ENCODE results near the gene PIP5K1C. TPM values are rescaled to one million over a fixed set of nuclear protein-coding genes. Genes with fewer than 3 reads are reported as not detected.
A peak's percentile ranks its signal among the peaks of the same experiment; 100 is the strongest.

PIP5K1C gene
- total and polyA plus RNA-seq, 2 donors (not counting 1 experiment from before 2014, with no cell fraction given) = 10.4 to 46.7 TPM

DNA sequence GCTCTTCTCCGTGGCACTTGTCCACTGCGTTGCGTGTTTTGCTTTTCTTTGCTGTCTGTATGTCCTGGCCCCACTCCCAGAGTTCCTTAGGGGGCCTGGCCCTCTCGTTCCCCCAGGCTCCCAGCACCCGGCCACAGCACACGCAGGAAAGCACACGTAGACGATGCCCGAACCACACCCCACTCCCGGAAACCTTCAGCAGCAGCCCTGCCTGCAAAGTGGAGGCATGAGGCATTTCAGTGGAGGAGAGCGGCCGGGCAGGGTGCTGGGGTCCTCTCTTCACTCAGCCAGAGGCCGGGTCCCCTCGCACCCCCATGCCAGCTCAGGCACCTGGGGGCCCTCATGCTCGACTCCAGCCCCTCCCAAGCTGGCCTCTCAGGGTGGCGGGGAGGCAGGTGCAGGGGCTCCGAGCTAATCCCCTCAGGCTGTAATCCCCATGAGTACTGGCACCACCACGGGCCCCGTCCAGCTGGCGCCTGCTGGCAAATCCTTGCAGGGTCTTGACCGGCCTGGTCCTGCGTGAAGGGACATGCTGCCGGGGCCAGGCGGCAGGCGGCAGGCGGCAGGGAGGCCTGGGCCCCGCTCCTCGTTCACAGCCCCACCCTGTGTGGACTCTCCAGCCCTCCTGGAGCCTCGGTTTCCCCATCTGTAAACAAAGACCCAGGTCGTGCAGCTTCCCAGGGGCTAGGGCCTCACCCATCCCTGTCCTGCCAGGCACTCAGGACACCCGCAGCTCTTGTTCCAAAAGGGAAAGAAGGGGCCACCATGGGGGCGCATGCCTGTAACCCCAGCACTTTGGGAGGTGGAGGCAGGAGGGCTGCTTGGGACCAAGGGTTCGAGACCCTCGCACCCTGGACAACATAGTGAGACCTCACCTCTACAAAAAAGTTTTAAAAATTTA is 7.0 kb downstream of the PIP5K1C start:
- no peak for ATAC-seq (ENCODE audit: low read depth)
- Mint-ChIP-seq H3K27me3 (no peaks in the 10 kb centered on the region), H3K9me3 (ENCODE audit: insufficient read depth) (no peaks in the 10 kb centered on the region), H3K4me3 (no peak overlapping the region), H3K4me1 (peaks cover 39% of the 10 kb centered on the region), H3K27ac (peak overlapping the region; percentile 59)
- Histone ChIP-seq H3K27me3 (replicated peaks in 1 of 4; ENCODE audit: control extremely low read depth in 1 of 4, control insufficient read depth in 3 of 4, insufficient read depth in 4 of 4, low read length in 3 of 4) (no peaks in the 10 kb centered on the region), H4K20me1 (ENCODE audit: control insufficient read depth, insufficient read depth, low read length, poor library complexity, severe bottlenecking) (peaks cover 74% of the 10 kb centered on the region), H3K4me3 (ENCODE audit: control extremely low read depth in 1 of 5, extremely low read depth in 1 of 5, insufficient read depth in 1 of 5, low read depth in 2 of 5, low read length in 4 of 5) (no peak overlapping the region), H3K9ac (ENCODE audit: low read length) (no peak overlapping the region), H3K4me2 (replicated peaks; ENCODE audit: low read depth, low read length, poor library complexity, severe bottlenecking) (no peak overlapping the region), H3K27ac (ENCODE audit: low read length in 2 of 2) (no peak overlapping the region), H3K9me3 (ENCODE audit: control extremely low read depth in 1 of 3, control insufficient read depth in 2 of 3, insufficient read depth in 1 of 3, low read length in 2 of 3) (peaks cover 0 to 9% (median 0%) of the 10 kb centered on the region in 3 donors), H3K36me3 (replicated peaks in 1 of 2; ENCODE audit: control extremely low read depth in 1 of 2, control insufficient read depth in 1 of 2, extremely low read depth in 1 of 2, insufficient read depth in 2 of 2, low read length in 1 of 2) (no peaks in the 10 kb centered on the region), H2AFZ (ENCODE audit: insufficient read depth, low read depth, low read length, poor library complexity, severe bottlenecking) (no peak overlapping the region), H3K79me2 (ENCODE audit: control insufficient read depth, insufficient read depth, low read length) (peaks cover 78% of the 10 kb centered on the region), H3K4me1 (ENCODE audit: control insufficient read depth in 2 of 2, insufficient read depth in 2 of 2, low read length in 2 of 2) (peaks cover 9 to 14% of the 10 kb centered on the region in 2 donors)
- no peak for DNase-seq
- CTCF ChIA-PET = interaction anchor here (0.7 to 1.5 kb wide), 8 partner anchors 11 to 156 kb away, joined by 3 to 5 read pairs (median 3); partner anchors contain the start of gene MRPL54
- no peak for TF ChIP-seq CTCF (IDR thresholded peaks at IDR 0.05)
- TF ChIP-seq EZH2 (IDR thresholded peaks at IDR 0.05; ENCODE audit: borderline replicate concordance, insufficient read depth, low read depth, low read length, poor library complexity, severe bottlenecking) = no peak
- intact Hi-C loops (cut with micrococcal nuclease) = no loop called here
- 96% methylated on average over 31 of the region's 34 CpGs for WGBS (ENCODE audit: insufficient coverage)
- POLR2A ChIA-PET = interaction anchor here (0.7 kb wide), 1 partner anchor 38 kb away, joined by 6 read pairs; no protein-coding TSS in a partner anchor

Data from B cell (primary cell).